Calu3 (cell line): ENCODE results near the gene AKAP13. TPM values are rescaled to one million over a fixed set of nuclear protein-coding genes. Genes with fewer than 3 reads are reported as not detected.

ENCODE experiments used
- BruUV-seq: library from RNA; stranded (reverse); fragments of 400-500 nt; replicated peaks from 2 replicates; lab custom pipeline; 2021; lab: Mats Ljungman, UMichigan
- CTCF ChIA-PET: fragments of 300-600 bp; sonication (Branson Sonifier 250); formaldehyde crosslinking; loops from one replicate; lab custom pipeline; 2022; ENCODE audit warnings: antibody characterized with exemption; lab: Charles Lee
- DNase-seq: peaks from one replicate; pipeline ENCODE4 v3.0.0; 2022
- H3K27ac Mint-ChIP-seq: one replicate; pipeline ENCODE4 v1.8.0; 2022; ENCODE audit warnings: mixed read lengths; ENCODE audit not compliant: unreplicated experiment
- H3K27me3 Mint-ChIP-seq: one replicate; pipeline ENCODE4 v1.8.0; 2022; ENCODE audit warnings: mixed read lengths; ENCODE audit not compliant: unreplicated experiment
- H3K36me3 Mint-ChIP-seq: one replicate; pipeline ENCODE4 v1.8.0; 2022; ENCODE audit warnings: mild to moderate bottlenecking, moderate library complexity, mixed read lengths; ENCODE audit not compliant: insufficient read depth, unreplicated experiment
- H3K4me1 Mint-ChIP-seq: one replicate; pipeline ENCODE4 v1.8.0; 2022; ENCODE audit warnings: mild to moderate bottlenecking, low read depth, mixed read lengths; ENCODE audit not compliant: unreplicated experiment
- H3K4me3 Mint-ChIP-seq: one replicate; pipeline ENCODE4 v1.8.0; 2022; ENCODE audit warnings: mild to moderate bottlenecking, low read depth, moderate library complexity, mixed read lengths; ENCODE audit not compliant: unreplicated experiment
- H3K9me3 Mint-ChIP-seq: one replicate; pipeline ENCODE4 v1.8.0; 2022; ENCODE audit warnings: low read depth, mixed read lengths; ENCODE audit not compliant: unreplicated experiment
- CTCF ChIP-seq: fragments of 200-600 bp; IDR thresholded peaks from one replicate; pipeline ENCODE4 v1.8.0; 2022; ENCODE audit warnings: antibody characterized with exemption; ENCODE audit not compliant: unreplicated experiment
- intact Hi-C: fragments of 100-400 bp; cut with micrococcal nuclease; formaldehyde crosslinking; loops from one replicate; pipeline ENCODE4 v1.10.0; 2022; ENCODE audit not compliant: unreplicated experiment
- total RNA-seq: library from RNA; stranded (reverse); gene quantifications from 2 replicates; pipeline ENCODE4 v1.2.3, GENCODE V29; 2022

The AKAP13 gene
- total RNA-seq, 1 experiment from 2014 or later = 145 TPM

DNA sequence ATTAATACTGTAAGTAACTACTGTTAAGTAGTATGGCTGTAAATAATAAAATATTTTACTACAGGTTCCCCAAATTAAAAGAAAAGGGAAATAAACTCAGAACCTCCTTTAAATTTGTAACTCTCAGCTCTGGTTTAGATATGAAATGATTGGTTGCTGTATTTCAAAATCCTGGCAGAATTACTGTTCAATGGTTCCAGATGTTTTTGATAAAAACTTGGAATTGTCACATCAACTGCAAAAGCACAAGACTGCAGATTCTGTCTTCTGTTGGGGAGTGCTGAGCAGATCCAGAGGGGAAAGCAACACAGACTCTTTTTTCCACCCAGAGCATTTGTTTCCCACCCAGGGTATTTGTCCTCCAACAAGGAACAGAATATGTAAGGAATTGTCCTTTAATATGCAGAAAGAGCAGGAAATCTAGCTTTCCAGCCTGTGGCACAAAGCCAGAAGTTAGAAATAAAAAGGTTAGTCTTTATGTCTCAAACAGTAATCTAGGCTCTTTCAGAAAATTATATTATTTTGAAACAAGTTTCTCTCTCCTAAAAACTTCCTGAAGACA lies 236.2 kb downstream of the AKAP13 start:
- CTCF ChIA-PET = no interaction called here
- Mint-ChIP-seq H3K36me3 (no peaks in the 10 kb centered on the region), H3K27me3 (no peaks in the 10 kb centered on the region), H3K9me3 (no peaks in the 10 kb centered on the region), H3K4me3 (no peak overlapping the region), H3K4me1 (peaks cover 21% of the 10 kb centered on the region), H3K27ac (peak overlapping the region; percentile 9)
- BruUV-seq = no TSS peak
- no peak for DNase-seq
- TF ChIP-seq CTCF = no peak
- intact Hi-C loops = loop anchor here (10.0 kb wide), 1 partner anchor 322 kb away; no protein-coding TSS in a partner anchor

GRCh38 chr15:85618228-85618505 lies 237.8 kb downstream of the AKAP13 start:
- H3K27ac Mint-ChIP-seq = no peak overlapping the region
- no peak overlapping the region for H3K4me3 Mint-ChIP-seq
- BruUV-seq = no TSS peak
- no peaks in the 10 kb centered on the region for H3K9me3 Mint-ChIP-seq
- CTCF ChIA-PET = interaction anchor here (0.6 to 1.6 kb wide), 3 partner anchors 38 to 57 kb away, joined by 3 to 4 read pairs (median 3); no protein-coding TSS in a partner anchor
- H3K36me3 Mint-ChIP-seq = no peaks in the 10 kb centered on the region
- no peaks in the 10 kb centered on the region for H3K27me3 Mint-ChIP-seq
- peaks cover 31% of the 10 kb centered on the region for H3K4me1 Mint-ChIP-seq
- DNase-seq = no peak
- no peak for TF ChIP-seq CTCF
- intact Hi-C loops = loop anchor here (10.0 kb wide), 1 partner anchor 323 kb away; no protein-coding TSS in a partner anchor

DNA sequence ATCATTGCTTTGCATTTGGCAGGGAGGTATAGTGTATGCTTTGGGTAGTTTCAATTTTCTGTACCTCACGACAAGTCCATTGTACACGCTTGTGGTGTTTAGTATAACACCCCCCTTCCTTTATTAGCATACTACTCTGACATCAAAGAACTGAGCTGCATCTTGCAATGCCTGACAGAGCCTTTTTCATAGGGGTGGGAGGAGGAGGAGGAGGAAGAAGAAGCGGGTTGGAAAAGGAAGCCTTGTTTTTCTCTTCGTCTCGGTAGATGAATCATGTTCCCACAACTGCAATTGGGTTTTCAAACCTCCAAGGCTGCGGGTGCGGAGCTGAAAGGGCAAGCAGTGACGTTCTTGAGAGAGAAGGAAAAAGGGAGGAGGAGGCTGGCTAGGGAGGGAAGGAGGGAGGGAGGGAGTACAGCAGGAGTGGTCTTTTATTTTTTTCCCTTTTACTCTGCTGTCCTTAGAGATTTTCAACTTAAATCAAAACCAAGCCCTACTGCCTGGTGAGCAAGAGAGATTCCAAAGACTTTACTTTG lies 238.6 kb downstream of the AKAP13 start:
- TF ChIP-seq CTCF = no peak
- Mint-ChIP-seq H3K27me3 (no peaks in the 10 kb centered on the region), H3K4me1 (peaks cover 38% of the 10 kb centered on the region), H3K27ac (no peak overlapping the region), H3K36me3 (no peaks in the 10 kb centered on the region), H3K4me3 (no peak overlapping the region), H3K9me3 (no peaks in the 10 kb centered on the region)
- intact Hi-C loops = loop anchor here (10.0 kb wide), 1 partner anchor 324 kb away; no protein-coding TSS in a partner anchor
- CTCF ChIA-PET = interaction anchor here (0.6 to 1.6 kb wide), 7 partner anchors 9 to 343 kb away, joined by 3 to 9 read pairs (median 3); no protein-coding TSS in a partner anchor
- DNase-seq = peak; percentile 58
- no TSS peak for BruUV-seq

- TF ChIP-seq CTCF = no peak
- BruUV-seq = no TSS peak
- no peaks in the 10 kb centered on the region for H3K9me3 Mint-ChIP-seq
- H3K36me3 Mint-ChIP-seq = no peaks in the 10 kb centered on the region
- no peak overlapping the region for H3K27ac Mint-ChIP-seq
- DNase-seq = no peak
- intact Hi-C loops = loop anchor here (10.0 kb wide), 1 partner anchor 325 kb away; no protein-coding TSS in a partner anchor
- CTCF ChIA-PET = interaction anchor here (1.2 kb wide), 1 partner anchor 8 kb away, joined by 5 read pairs; no protein-coding TSS in a partner anchor
- H3K4me3 Mint-ChIP-seq = no peak overlapping the region
- peaks cover 31% of the 10 kb centered on the region for H3K4me1 Mint-ChIP-seq
- H3K27me3 Mint-ChIP-seq = no peaks in the 10 kb centered on the region
Measured at GRCh38 chr15:85619992-85620689, 239.7 kb downstream of the AKAP13 start.
